Measurements from ENCODE around the gene JAM2. TPM values are rescaled to one million over a fixed set of nuclear protein-coding genes. Genes with fewer than 3 reads are reported as not detected.

JAM2 gene
- total RNA-seq, 1 donor from 2014 or later: 2.0 TPM

- intact Hi-C loops (cut with micrococcal nuclease): loop anchor here (2.0 kb wide), 1 partner anchor 13 kb away; no protein-coding TSS in a partner anchor
- no peaks in the 10 kb centered on the region for H3K27me3 Mint-ChIP-seq
- H3K36me3 Mint-ChIP-seq (ENCODE audit: low read depth): peaks cover 88% of the 10 kb centered on the region
- DNase-seq (no peak), ATAC-seq (ENCODE audit: low read depth) (no peak)
- no peaks in the 10 kb centered on the region for H3K4me1 Mint-ChIP-seq
- no peaks in the 10 kb centered on the region for H3K9me3 Mint-ChIP-seq
- no peak overlapping the region for H3K4me3 Mint-ChIP-seq
- POLR2A ChIA-PET: no interaction called here
- H3K27ac Mint-ChIP-seq: no peak overlapping the region
- TF ChIP-seq CTCF (IDR thresholded peaks at IDR 0.05): no peak
- CTCF ChIA-PET: no interaction called here
These were observed 125.0 kb downstream of the JAM2 start for GRCh38 chr21:25764065-25764464.

Other genes with a start within 250 kb of the JAM2 start
- 43.6 and 46.3 TPM in 2 replicates for gene MRPL39, start 31.8 kb upstream of the JAM2 start, total RNA-seq
- gene ATP5PF, start 95.6 kb downstream of the JAM2 start, total RNA-seq: 73.9 and 78.3 TPM in 2 replicates
- gene GABPA, start 95.7 kb downstream of the JAM2 start, total RNA-seq: 31.3 and 34.6 TPM in 2 replicates